Spinal cord (tissue), 10 donors: ENCODE measurements around the gene CAV1. TPM values are rescaled to one million over a fixed set of nuclear protein-coding genes. Genes with fewer than 3 reads are reported as not detected.

Source experiments
- DNase-seq, 6 donors: peaks; one replicate each; pipeline versions ENCODE4 v3.0.0 to v3.0.0-alpha.2; 2013 to 2015; ENCODE audit warnings: low spot score in 6 of 6, low read depth in 4 of 6
- H3K27ac ChIP-seq: one replicate; pipeline ENCODE4 v1.5.1; 2013; ENCODE audit warnings: low read depth, low read length, control low read depth
- H3K27me3 ChIP-seq: one replicate; pipeline ENCODE4 v1.6.1; 2013; ENCODE audit warnings: low read length; ENCODE audit not compliant: control insufficient read depth, insufficient read depth
- H3K36me3 ChIP-seq: one replicate; pipeline ENCODE4 v1.6.1; 2013; ENCODE audit warnings: low read length; ENCODE audit not compliant: control insufficient read depth, insufficient read depth
- H3K4me1 ChIP-seq: one replicate; pipeline ENCODE4 v1.6.1; 2013; ENCODE audit warnings: low read length; ENCODE audit not compliant: control insufficient read depth, insufficient read depth
- H3K4me3 ChIP-seq: one replicate; pipeline ENCODE4 v1.5.1; 2013; ENCODE audit warnings: low read depth, low read length, control low read depth
- H3K9me3 ChIP-seq: one replicate; pipeline ENCODE4 v1.6.1; 2013; ENCODE audit warnings: low read length; ENCODE audit not compliant: control insufficient read depth, insufficient read depth
- WGBS: methylation state at CpG from one replicate; pipeline ENCODE4 v1.1.5; 2013; ENCODE audit warnings: missing lambda C conversion rate; ENCODE audit not compliant: insufficient coverage; 5-methylcytosine and 5-hydroxymethylcytosine counted together
- polyA plus RNA-seq, 2 donors: library from polyadenylated mRNA; unstranded; fragments of 120-200 nt; gene quantifications; one replicate each; pipeline ENCODE4 v1.2.1, GENCODE V29; 2013; ENCODE audit not compliant: insufficient read length in 2 of 2
- total RNA-seq, 2 donors: library from RNA; depleted of rRNA in 1 of 2; stranded (reverse); fragments of 120-200 nt in 1 of 2; fragments of >200 nt in 1 of 2; gene quantifications; one replicate each; pipeline versions ENCODE4 v1.2.3 to v1.2.4, GENCODE V29; 2013 to 2014
- donor health status: healthy.

The CAV1 gene
- total and polyA plus RNA-seq, 4 donors = 27.0 to 74.4 (median 54.5) TPM

GRCh38 chr7:116492654-116493109 is 32.2 kb upstream of the CAV1 start:
- WGBS = no CpG with 5 or more reads among the region's 3 CpGs
- no peak for DNase-seq
- no peak overlapping the region for H3K27ac ChIP-seq
- no peak overlapping the region for H3K4me3 ChIP-seq
- no peaks in the 10 kb centered on the region for H3K9me3 ChIP-seq
- no peaks in the 10 kb centered on the region for H3K36me3 ChIP-seq
- H3K4me1 ChIP-seq = no peaks in the 10 kb centered on the region
- H3K27me3 ChIP-seq = no peaks in the 10 kb centered on the region

DNA sequence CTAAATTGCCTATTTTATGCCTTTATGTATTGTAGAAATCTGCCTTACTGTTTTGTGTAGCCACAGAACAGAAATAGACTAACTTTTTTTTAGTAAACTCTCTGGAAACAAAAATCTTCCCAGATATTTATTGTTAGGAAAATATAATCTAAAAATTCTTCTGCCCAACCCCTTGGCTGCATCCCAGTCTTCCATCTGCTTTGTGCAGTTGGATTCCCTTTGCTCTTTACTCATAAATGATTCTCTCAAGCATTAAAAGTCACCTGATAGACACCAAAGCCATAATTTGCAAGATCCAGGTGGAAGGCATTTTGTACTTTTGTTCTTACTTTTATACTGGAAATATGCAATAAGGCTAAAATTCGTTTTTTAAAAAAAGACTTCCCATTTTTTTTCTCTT is 31.4 kb upstream of the CAV1 start:
- Histone ChIP-seq H3K4me1 (no peaks in the 10 kb centered on the region), H3K27me3 (no peaks in the 10 kb centered on the region), H3K4me3 (no peak overlapping the region), H3K36me3 (no peaks in the 10 kb centered on the region), H3K27ac (no peak overlapping the region), H3K9me3 (no peaks in the 10 kb centered on the region)
- WGBS = no CpG with 5 or more reads among the region's 1 CpG
- DNase-seq = no peak

DNA sequence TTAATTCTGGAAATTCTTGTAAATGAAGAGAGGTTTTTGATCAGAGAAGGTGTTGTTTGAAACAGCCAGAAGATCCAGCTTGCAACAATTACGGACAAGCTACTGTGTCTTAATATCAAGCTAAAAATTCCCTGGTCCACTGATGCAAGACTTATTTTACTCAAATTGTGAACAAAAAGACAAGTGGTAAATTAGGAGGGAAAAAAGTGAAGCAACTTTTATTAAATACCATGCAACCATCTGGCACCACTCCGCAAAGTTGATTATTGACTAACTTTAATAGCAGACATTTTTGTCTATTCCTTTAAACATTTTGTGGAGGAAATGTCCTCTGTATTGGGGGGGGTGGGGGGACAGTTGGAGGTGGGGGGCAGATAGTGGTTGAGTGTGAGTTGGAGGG is 30.4 kb upstream of the CAV1 start:
- no peak overlapping the region for H3K4me3 ChIP-seq
- H3K27ac ChIP-seq = no peak overlapping the region
- no peak for DNase-seq
- no CpG with 5 or more reads among the region's 2 CpGs for WGBS
- no peaks in the 10 kb centered on the region for H3K27me3 ChIP-seq
- peaks cover 3% of the 10 kb centered on the region for H3K4me1 ChIP-seq
- H3K9me3 ChIP-seq = no peaks in the 10 kb centered on the region
- no peaks in the 10 kb centered on the region for H3K36me3 ChIP-seq

DNA sequence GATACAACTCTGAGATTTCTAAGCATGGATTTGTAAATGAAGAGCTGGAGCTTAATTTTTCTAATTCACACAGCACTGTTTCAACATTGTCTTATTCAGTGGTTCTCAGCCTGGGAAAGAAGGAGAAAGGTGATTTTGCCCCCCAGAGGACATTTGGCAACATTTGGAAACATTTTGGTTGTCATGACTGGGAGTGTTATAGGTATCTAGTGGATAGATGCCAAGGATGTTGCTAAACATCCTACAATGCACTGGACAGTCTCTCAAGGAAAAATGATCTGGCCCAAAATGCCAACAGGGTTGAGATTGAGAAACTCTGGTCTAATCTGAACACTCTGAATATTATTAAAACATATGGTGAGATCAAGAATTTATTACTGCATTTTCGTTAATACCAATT is 29.1 kb upstream of the CAV1 start:
- Histone ChIP-seq H3K27ac (no peak overlapping the region), H3K27me3 (peaks cover 11% of the 10 kb centered on the region), H3K4me3 (no peak overlapping the region), H3K36me3 (no peaks in the 10 kb centered on the region), H3K9me3 (no peaks in the 10 kb centered on the region), H3K4me1 (peaks cover 14% of the 10 kb centered on the region)
- no peak for DNase-seq
- WGBS = no CpG with 5 or more reads among the region's 1 CpG

GRCh38 chr7:116496653-116497052 is 28.2 kb upstream of the CAV1 start:
- H3K9me3 ChIP-seq = no peaks in the 10 kb centered on the region
- WGBS = 100% methylated on average over 1 of the region's 6 CpGs
- peaks cover 14% of the 10 kb centered on the region for H3K4me1 ChIP-seq
- no peak overlapping the region for H3K4me3 ChIP-seq
- H3K27me3 ChIP-seq = peaks cover 12% of the 10 kb centered on the region
- DNase-seq = no peak
- no peaks in the 10 kb centered on the region for H3K36me3 ChIP-seq
- H3K27ac ChIP-seq = no peak overlapping the region

DNA sequence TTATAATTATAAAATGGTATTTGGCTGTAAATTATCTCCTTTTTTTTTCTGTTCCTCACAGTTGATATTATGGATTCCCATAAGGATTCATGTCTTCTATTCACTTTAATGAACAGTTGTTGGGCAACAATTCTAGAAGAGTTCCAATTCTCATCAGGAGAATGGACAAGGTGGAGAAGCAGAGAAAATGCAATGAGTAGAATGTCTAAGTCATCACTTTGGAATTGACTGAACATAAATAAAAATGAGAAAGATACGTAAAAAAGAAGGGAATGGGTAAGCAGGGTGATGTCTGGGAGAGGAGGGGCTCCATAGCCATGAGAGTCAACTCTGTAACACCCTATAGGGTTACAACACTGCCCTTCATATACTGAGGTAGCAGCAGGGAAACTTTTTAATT is 27.1 kb upstream of the CAV1 start:
- Histone ChIP-seq H3K4me1 (peaks cover 14% of the 10 kb centered on the region), H3K4me3 (no peak overlapping the region), H3K27me3 (peaks cover 15% of the 10 kb centered on the region), H3K9me3 (no peaks in the 10 kb centered on the region), H3K36me3 (no peaks in the 10 kb centered on the region), H3K27ac (no peak overlapping the region)
- no peak for DNase-seq
- no CpG with 5 or more reads among the region's 1 CpG for WGBS

DNA sequence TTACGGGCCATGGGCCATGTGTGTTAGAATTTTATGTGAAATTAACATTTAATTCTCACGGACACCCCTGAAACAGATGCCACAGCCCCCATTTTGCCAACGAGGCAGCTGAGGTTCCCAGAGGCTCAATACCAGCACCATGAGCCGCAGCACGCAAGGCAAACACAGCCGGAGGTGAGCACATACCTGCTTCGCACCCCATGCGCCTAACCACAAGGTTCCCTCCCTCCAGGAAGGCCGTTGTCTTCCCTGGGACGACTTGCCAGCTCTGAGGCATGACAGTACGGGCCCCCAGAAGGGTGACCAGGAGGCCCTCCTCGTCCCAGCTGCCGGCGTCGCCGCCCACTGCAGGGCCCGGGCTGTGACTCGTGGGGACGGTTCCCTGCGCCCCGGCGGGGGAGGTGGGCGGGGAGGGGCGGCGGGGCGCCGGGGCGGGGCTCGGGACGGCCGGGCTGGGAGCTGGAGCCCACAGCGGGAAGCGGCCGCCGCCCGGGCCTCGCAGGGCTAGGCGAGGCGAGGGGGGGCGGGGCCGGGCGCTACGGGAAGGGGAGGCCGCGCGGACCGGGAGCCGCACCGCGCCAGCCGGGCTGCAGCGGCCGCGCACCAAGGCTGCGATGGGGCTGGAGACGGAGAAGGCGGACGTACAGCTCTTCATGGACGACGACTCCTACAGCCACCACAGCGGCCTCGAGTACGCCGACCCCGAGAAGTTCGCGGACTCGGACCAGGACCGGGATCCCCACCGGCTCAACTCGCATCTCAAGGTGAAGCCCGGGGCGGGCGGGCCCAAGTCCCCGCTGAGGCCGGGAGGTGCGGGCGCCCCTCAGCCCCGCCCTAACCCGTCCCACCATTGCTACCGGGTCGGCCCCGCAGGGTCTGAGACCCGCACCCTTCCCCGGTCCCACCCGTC is 25.4 kb upstream of the CAV1 start, which contains the start of gene CAV2:
TSS of gene CAV2 (plus strand) at position 571 of the 910 bp plus-strand sequence. CDS start at position 615, 44 bp downstream.
- H3K4me1 ChIP-seq = peaks cover 14% of the 10 kb centered on the region
- WGBS = 3% methylated on average over 85 of the region's 86 CpGs
- H3K4me3 ChIP-seq = peak within 1 kb of the TSS; percentile 65
- no peaks in the 10 kb centered on the region for H3K9me3 ChIP-seq
- H3K27ac ChIP-seq = peak within 1 kb of the TSS; percentile 50
- peak in 2 of 6 donors; percentile 42 to 63 for DNase-seq
- H3K36me3 ChIP-seq = no peaks in the 10 kb centered on the region
- H3K27me3 ChIP-seq = peaks cover 15% of the 10 kb centered on the region

GRCh38 chr7:116500078-116500853 is 24.6 kb upstream of the CAV1 start:
- WGBS = 4% methylated on average over 30 of the region's 36 CpGs
- peak in 3 of 6 donors; percentile 36 to 62 (median 51) for DNase-seq
- H3K27ac ChIP-seq = peak overlapping the region; percentile 50
- H3K27me3 ChIP-seq = peaks cover 15% of the 10 kb centered on the region
- H3K9me3 ChIP-seq = no peaks in the 10 kb centered on the region
- peaks cover 14% of the 10 kb centered on the region for H3K4me1 ChIP-seq
- H3K4me3 ChIP-seq = peak overlapping the region; percentile 65
- H3K36me3 ChIP-seq = no peaks in the 10 kb centered on the region

- Histone ChIP-seq H3K4me3 (no peak overlapping the region), H3K27ac (no peak overlapping the region), H3K9me3 (no peaks in the 10 kb centered on the region), H3K27me3 (peaks cover 15% of the 10 kb centered on the region), H3K4me1 (peaks cover 14% of the 10 kb centered on the region), H3K36me3 (no peaks in the 10 kb centered on the region)
- DNase-seq = no peak
- WGBS = no CpG with 5 or more reads among the region's 5 CpGs
Observed at GRCh38 chr7:116501425-116502167, 23.2 kb upstream of the CAV1 start.
